Osteocyte (in vitro differentiated cells): ENCODE measurements around the gene CD36. TPM values are rescaled to one million over a fixed set of nuclear protein-coding genes. Genes with fewer than 3 reads are reported as not detected.

Experiments used
- DNase-seq: peaks from one replicate; pipeline ENCODE4 v3.0.0; 2021; ENCODE audit warnings: mixed read lengths; ENCODE audit not compliant: unreplicated experiment; ENCODE audit errors: extremely low spot score
- H3K27ac Mint-ChIP-seq: one replicate; pipeline ENCODE4 v1.8.0; 2021; ENCODE audit warnings: mild to moderate bottlenecking, mixed read lengths; ENCODE audit not compliant: unreplicated experiment
- H3K27me3 Mint-ChIP-seq: one replicate; pipeline ENCODE4 v1.8.0; 2021; ENCODE audit warnings: mixed read lengths; ENCODE audit not compliant: unreplicated experiment
- H3K36me3 Mint-ChIP-seq: one replicate; pipeline ENCODE4 v1.8.0; 2021; ENCODE audit warnings: mixed read lengths; ENCODE audit not compliant: unreplicated experiment
- H3K4me1 Mint-ChIP-seq: one replicate; pipeline ENCODE4 v1.8.0; 2021; ENCODE audit warnings: mixed read lengths; ENCODE audit not compliant: unreplicated experiment
- H3K4me3 Mint-ChIP-seq: one replicate; pipeline ENCODE4 v1.8.0; 2021; ENCODE audit warnings: mild to moderate bottlenecking, moderate library complexity, mixed read lengths; ENCODE audit not compliant: unreplicated experiment
- H3K9me3 Mint-ChIP-seq: one replicate; pipeline ENCODE4 v1.8.0; 2021; ENCODE audit warnings: mixed read lengths; ENCODE audit not compliant: unreplicated experiment
- total RNA-seq: library from RNA; stranded (reverse); gene quantifications from 2 replicates; pipeline ENCODE4 v1.2.1, GENCODE V29; 2021
- TF ChIP-seq, protein P1 (sequence below): fragments of 200-600 bp; sonication (generic); IDR thresholded peaks from 2 replicates; pipeline ENCODE4 v1.5.0; 2021; ENCODE audit warnings: antibody characterized with exemption, mild to moderate bottlenecking, moderate library complexity

The CD36 gene
- total RNA-seq, 1 donor from 2014 or later, result 0.08 TPM

DNA sequence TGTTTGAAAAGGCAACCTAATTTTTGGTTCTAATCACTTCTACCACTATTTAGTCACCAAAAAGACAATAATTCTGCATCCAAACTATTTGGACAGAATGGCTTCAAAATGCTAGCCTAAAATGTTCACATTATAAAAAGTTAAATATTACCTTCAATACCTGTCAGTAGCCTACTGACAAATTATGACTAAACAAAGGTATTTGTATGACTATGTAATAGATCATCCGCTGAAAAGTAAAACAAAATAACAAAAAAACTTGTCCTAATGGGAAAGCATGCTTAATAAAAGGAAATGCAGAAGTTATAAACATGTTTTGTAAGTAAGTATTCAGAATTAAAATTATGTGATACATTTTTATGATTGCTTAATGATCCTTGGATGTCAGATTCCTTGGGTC, 36.6 kb downstream of the CD36 start:
- no peaks in the 10 kb centered on the region for H3K36me3 Mint-ChIP-seq
- H3K4me1 Mint-ChIP-seq, result no peaks in the 10 kb centered on the region
- H3K9me3 Mint-ChIP-seq, result no peaks in the 10 kb centered on the region
- no peak for DNase-seq
- TF ChIP-seq, protein P1, sequence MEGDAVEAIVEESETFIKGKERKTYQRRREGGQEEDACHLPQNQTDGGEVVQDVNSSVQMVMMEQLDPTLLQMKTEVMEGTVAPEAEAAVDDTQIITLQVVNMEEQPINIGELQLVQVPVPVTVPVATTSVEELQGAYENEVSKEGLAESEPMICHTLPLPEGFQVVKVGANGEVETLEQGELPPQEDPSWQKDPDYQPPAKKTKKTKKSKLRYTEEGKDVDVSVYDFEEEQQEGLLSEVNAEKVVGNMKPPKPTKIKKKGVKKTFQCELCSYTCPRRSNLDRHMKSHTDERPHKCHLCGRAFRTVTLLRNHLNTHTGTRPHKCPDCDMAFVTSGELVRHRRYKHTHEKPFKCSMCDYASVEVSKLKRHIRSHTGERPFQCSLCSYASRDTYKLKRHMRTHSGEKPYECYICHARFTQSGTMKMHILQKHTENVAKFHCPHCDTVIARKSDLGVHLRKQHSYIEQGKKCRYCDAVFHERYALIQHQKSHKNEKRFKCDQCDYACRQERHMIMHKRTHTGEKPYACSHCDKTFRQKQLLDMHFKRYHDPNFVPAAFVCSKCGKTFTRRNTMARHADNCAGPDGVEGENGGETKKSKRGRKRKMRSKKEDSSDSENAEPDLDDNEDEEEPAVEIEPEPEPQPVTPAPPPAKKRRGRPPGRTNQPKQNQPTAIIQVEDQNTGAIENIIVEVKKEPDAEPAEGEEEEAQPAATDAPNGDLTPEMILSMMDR, result no peak
- H3K27me3 Mint-ChIP-seq, result no peaks in the 10 kb centered on the region
- H3K4me3 Mint-ChIP-seq, result no peak overlapping the region
- H3K27ac Mint-ChIP-seq, result no peak overlapping the region

DNA sequence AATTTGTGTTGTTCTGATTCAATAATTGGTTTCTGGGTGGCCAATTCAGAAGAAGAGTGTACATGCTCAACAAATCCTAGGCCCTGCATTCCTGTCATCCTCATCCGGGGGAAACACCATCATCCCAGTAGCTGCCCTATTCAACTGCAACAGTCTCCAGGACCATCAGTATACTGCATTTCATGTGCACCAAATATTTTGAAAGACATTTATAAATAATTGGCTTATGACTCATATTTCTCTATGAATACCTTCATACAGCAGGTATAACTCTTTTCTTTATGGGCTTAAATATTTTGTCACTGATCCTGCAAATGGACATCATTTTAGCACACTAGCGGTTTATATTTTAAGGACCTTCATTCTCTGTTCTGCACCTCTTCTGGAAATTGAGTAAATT, 38.0 kb downstream of the CD36 start:
- Mint-ChIP-seq H3K4me3 (no peak overlapping the region), H3K27me3 (no peaks in the 10 kb centered on the region), H3K36me3 (no peaks in the 10 kb centered on the region), H3K27ac (no peak overlapping the region), H3K9me3 (no peaks in the 10 kb centered on the region), H3K4me1 (no peaks in the 10 kb centered on the region)
- TF ChIP-seq, protein P1, result no peak
- no peak for DNase-seq

DNA sequence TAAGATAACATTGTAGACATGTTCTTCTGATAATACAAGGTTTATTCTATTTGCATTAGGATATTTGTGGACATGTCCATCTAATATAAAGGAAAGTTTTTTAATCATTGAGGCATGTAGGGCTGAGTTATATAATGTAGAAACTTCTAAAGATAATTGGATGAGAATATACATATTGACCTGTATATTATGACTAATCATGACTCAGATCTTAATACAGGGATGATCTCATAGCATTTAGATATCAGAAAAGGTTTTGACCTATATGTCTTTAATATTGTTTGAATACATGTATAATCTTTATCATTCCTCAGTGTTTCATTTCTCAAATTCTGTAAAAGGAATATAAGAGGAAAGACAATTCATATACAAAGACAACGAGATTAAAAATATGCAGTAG, 39.2 kb downstream of the CD36 start:
- Mint-ChIP-seq H3K4me3 (no peak overlapping the region), H3K36me3 (no peaks in the 10 kb centered on the region)

DNA sequence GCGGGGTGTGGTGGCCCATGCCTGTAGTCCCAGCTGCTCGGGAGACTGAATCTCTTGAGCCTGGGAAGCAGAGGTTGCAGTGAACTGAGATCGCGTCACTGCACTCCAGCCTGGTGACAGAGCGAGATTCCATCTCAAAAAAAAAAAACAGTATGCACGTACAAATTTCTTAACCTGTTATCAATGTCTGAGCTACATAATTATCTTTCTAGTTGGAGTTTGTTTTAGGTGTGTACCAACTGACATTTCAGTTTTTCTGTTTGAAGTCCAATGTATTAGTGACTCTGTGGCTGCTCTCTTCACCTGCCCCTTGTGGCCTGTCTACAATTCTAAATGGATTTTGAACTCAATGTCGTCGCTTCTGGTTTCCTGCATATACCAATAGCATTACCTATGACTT, 40.3 kb downstream of the CD36 start:
- no peak overlapping the region for H3K4me3 Mint-ChIP-seq
- H3K27ac Mint-ChIP-seq, result no peak overlapping the region
- DNase-seq, result no peak
- TF ChIP-seq, protein P1, result no peak
- no peaks in the 10 kb centered on the region for H3K36me3 Mint-ChIP-seq
- H3K4me1 Mint-ChIP-seq, result no peaks in the 10 kb centered on the region
- H3K27me3 Mint-ChIP-seq, result no peaks in the 10 kb centered on the region
- no peaks in the 10 kb centered on the region for H3K9me3 Mint-ChIP-seq

More for the DNA sequence above, 39.2 kb downstream of the CD36 start:
- Mint-ChIP-seq H3K9me3 (no peaks in the 10 kb centered on the region), H3K27ac (no peak overlapping the region), H3K27me3 (no peaks in the 10 kb centered on the region), H3K4me1 (no peaks in the 10 kb centered on the region)
- DNase-seq, result no peak
- TF ChIP-seq, protein P1, result no peak

DNA sequence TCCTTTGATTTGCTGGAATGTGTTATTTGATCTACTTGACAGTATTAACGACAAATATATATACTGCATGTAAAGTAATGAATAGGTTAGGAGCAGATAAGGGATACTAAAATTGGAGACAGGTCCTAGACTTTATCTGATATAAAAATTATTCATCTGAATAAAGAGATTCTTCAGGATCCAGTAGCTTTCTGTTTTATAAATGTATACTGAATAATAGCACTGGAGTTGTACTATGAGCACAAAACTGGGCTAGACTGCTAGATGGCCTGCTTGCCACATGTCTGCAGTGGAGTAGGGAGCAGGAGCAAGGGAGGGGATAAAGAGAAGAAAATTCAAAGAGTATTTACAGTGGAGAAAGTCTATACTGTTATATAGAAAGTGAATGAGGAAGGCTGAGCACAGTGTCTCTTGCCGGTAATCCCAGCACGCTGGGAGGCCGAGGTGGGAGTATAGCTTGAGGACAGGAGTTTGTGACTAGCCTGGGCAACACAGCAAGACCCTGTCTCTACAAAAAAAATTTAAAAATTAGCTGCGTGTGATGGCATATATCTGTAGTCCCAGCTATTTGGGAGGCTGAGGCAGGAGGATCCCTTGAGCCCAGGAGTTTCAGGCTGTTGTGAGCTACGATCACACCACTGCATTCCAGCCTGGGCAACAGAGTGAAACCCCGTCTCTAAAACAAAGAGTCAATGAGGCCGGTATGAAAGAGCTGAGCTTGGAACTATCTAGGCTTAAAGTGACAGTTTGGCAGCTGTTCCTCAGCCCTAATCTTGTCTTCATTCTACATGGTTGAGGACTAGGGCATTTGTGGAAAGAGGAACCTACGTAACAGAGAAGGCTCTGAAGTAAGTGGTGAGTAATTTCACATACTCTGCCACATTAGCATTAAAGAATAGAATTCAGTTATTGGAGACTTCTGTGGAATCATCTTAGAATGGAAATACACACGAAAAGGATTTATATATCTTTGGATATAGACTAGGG, 41.8 kb downstream of the CD36 start:
- Mint-ChIP-seq H3K36me3 (no peaks in the 10 kb centered on the region), H3K9me3 (no peaks in the 10 kb centered on the region), H3K27ac (no peak overlapping the region), H3K4me3 (no peak overlapping the region), H3K4me1 (no peaks in the 10 kb centered on the region), H3K27me3 (no peaks in the 10 kb centered on the region)
- TF ChIP-seq, protein P1, result no peak
- no peak for DNase-seq
